Upper lobe of left lung (tissue), 6 donors: ENCODE results near the gene NCS1. TPM values are rescaled to one million over a fixed set of nuclear protein-coding genes. Genes with fewer than 3 reads are reported as not detected.
A peak's percentile ranks its signal among the peaks of the same experiment; 100 is the strongest.

Source experiments
- ATAC-seq, 2 donors: fragments of 200-7000 bp; cut with Tn5 transposase; one replicate each; pipeline ENCODE4 v1.9.1; 2022; ENCODE audit warnings: mild to moderate bottlenecking in 2 of 2, moderate library complexity in 2 of 2; ENCODE audit not compliant: low FRiP score in 2 of 2
- DNase-seq, 2 donors: peaks; one replicate each; pipeline ENCODE4 v3.0.0-alpha.2; 2019 to 2020
- H3K27ac ChIP-seq, 4 donors: fragments of 200-600 bp; sonication (generic); one replicate each; pipeline ENCODE4 v1.5.1; 2016 to 2019
- H3K27me3 ChIP-seq, 4 donors: fragments of 200-600 bp; sonication (generic); one replicate each; pipeline ENCODE4 v1.5.1; 2017 to 2019
- H3K36me3 ChIP-seq, 4 donors: fragments of 200-600 bp; sonication (generic); one replicate each; pipeline ENCODE4 v1.5.1; 2016 to 2019
- H3K4me1 ChIP-seq, 4 donors: fragments of 200-600 bp; sonication (generic); one replicate each; pipeline ENCODE4 v1.5.1; 2018 to 2019
- H3K4me3 ChIP-seq, 4 donors: fragments of 200-600 bp; sonication (generic); one replicate each; pipeline ENCODE4 v1.5.1; 2017 to 2019; ENCODE audit warnings: mild to moderate bottlenecking in 2 of 4, moderate library complexity in 1 of 4
- H3K9me3 ChIP-seq, 4 donors: fragments of 200-600 bp; sonication (generic); one replicate each; pipeline ENCODE4 v1.5.1; 2018 to 2019
- EP300 ChIP-seq, 4 donors: sonication (generic); formaldehyde crosslinking; IDR thresholded peaks; one replicate each; pipeline ENCODE4 v1.5.1; 2017; ENCODE audit warnings: antibody characterized with exemption in 4 of 4, control low read depth in 2 of 4
- POLR2A ChIP-seq, 4 donors: fragments of 450-650 bp; IDR thresholded peaks; one replicate each; pipeline ENCODE4 v1.5.1; 2016 to 2017; ENCODE audit warnings: antibody characterized with exemption in 4 of 4, mild to moderate bottlenecking in 2 of 4
- POLR2AphosphoS5 ChIP-seq, 2 donors: sonication (generic); formaldehyde crosslinking; IDR thresholded peaks; one replicate each; pipeline ENCODE4 v1.5.1; 2017; ENCODE audit warnings: antibody characterized with exemption in 2 of 2
- whole genome bisulfite sequencing, 2 donors: methylation state at CpG; one replicate each; pipeline ENCODE4 v1.1.5; 2017 to 2018; 5-methylcytosine and 5-hydroxymethylcytosine counted together
- total RNA-seq, 6 donors: library from RNA; depleted of rRNA in 4 of 6; stranded (reverse); fragments of >200 nt in 4 of 6; gene quantifications; one replicate each; pipeline versions ENCODE4 v1.1.0 to v1.2.1, GENCODE V29; 2016 to 2021
- TF ChIP-seq, protein P1 (sequence below), 6 experiments: fragments of 450-650 bp in 4 of 6; fragments of 200-600 bp in 2 of 6; sonication (generic) in 2 of 6; IDR thresholded peaks; one replicate each; pipeline ENCODE4 v1.5.1; 2016 to 2019; ENCODE audit warnings: antibody characterized with exemption in 6 of 6
- donor health status: DM: no; HTN: no; CAD: no; lungs with moderate emphysema.
- donor health status: DM: no; HTN: yes; CAD: no; lungs with severe emphysema.

NCS1 gene
- total RNA-seq, 6 donors from 2014 or later, result 2.7 to 10.0 (median 3.9) TPM

GRCh38 chr9:130243015-130243881, 71.0 kb downstream of the NCS1 start:
- H3K27ac ChIP-seq, result no peak overlapping the region
- no peaks in the 10 kb centered on the region for H3K36me3 ChIP-seq
- DNase-seq (peak in 1 of 2 donors; percentile 65), ATAC-seq (peak; percentile 77 to 84)
- H3K4me3 ChIP-seq, result peak overlapping the region in 1 of 4 donors; percentile 1
- TF ChIP-seq, protein P1, sequence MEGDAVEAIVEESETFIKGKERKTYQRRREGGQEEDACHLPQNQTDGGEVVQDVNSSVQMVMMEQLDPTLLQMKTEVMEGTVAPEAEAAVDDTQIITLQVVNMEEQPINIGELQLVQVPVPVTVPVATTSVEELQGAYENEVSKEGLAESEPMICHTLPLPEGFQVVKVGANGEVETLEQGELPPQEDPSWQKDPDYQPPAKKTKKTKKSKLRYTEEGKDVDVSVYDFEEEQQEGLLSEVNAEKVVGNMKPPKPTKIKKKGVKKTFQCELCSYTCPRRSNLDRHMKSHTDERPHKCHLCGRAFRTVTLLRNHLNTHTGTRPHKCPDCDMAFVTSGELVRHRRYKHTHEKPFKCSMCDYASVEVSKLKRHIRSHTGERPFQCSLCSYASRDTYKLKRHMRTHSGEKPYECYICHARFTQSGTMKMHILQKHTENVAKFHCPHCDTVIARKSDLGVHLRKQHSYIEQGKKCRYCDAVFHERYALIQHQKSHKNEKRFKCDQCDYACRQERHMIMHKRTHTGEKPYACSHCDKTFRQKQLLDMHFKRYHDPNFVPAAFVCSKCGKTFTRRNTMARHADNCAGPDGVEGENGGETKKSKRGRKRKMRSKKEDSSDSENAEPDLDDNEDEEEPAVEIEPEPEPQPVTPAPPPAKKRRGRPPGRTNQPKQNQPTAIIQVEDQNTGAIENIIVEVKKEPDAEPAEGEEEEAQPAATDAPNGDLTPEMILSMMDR (IDR thresholded peaks at IDR 0.05), result peak; percentile 87 to 96 (median 92)
- TF ChIP-seq EP300 (IDR thresholded peaks at IDR 0.05), result no peak
- H3K27me3 ChIP-seq, result no peaks in the 10 kb centered on the region
- no peaks in the 10 kb centered on the region for H3K9me3 ChIP-seq
- 27 to 40% methylated on average over 24 to 34 of the region's 35 CpGs for WGBS, 2 donors
- H3K4me1 ChIP-seq, result peaks cover 3 to 11% (median 7%) of the 10 kb centered on the region in 4 donors

GRCh38 chr9:130243882-130244170, 71.6 kb downstream of the NCS1 start:
- peaks cover 3 to 11% (median 7%) of the 10 kb centered on the region in 4 donors for H3K4me1 ChIP-seq
- DNase-seq (no peak), ATAC-seq (no peak)
- no peaks in the 10 kb centered on the region for H3K36me3 ChIP-seq
- TF ChIP-seq POLR2AphosphoS5 (IDR thresholded peaks at IDR 0.05) (no peak), EP300 (IDR thresholded peaks at IDR 0.05) (no peak), POLR2A (IDR thresholded peaks at IDR 0.05) (no peak)
- TF ChIP-seq, protein P1 (IDR thresholded peaks at IDR 0.05), result no peak
- no peaks in the 10 kb centered on the region for H3K9me3 ChIP-seq
- no peak overlapping the region for H3K4me3 ChIP-seq
- no peak overlapping the region for H3K27ac ChIP-seq
- WGBS, 2 donors, result 89% methylated on average over 5 of the region's 7 CpGs; no CpG with 5 or more reads in 1 of the 2 donors
- no peaks in the 10 kb centered on the region for H3K27me3 ChIP-seq

DNA sequence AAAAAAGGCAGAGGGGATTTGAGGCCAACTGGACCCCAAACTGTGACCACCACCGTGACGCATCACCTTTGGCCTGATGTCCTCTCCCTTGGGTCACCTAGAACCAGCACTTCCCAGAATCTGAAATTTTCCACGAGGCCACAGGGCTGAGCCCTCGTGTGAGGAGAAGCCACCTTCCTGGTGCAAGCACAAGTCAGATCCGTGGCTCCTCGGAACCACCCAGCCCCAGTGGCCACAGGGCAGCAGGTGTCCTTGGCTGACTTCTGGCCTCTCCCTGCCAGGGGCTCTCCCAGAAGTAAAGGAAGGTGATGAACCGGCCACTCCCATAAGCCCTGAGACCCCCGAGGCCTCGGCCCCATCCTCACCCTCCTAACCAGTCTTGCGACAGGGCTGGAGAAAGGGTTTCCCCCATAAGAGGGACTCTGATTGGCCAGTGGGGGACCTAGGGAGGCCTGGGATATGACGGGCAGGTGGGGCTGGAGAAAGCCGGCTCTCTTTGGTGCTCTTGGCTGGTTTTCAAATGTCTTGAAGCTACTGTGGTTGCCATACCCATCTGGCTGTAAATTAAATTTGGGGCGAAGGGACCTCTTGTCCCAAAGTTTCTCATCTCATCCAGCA, 72.5 kb downstream of the NCS1 start:
- H3K27me3 ChIP-seq, result no peaks in the 10 kb centered on the region
- no peaks in the 10 kb centered on the region for H3K9me3 ChIP-seq
- DNase-seq (no peak), ATAC-seq (no peak)
- WGBS, 2 donors, result 92 to 94% methylated on average over 12 to 13 of the region's 13 CpGs
- H3K27ac ChIP-seq, result no peak overlapping the region
- H3K36me3 ChIP-seq, result no peaks in the 10 kb centered on the region
- TF ChIP-seq POLR2AphosphoS5 (IDR thresholded peaks at IDR 0.05), result no peak
- TF ChIP-seq, protein P1 (IDR thresholded peaks at IDR 0.05), result no peak
- TF ChIP-seq EP300 (IDR thresholded peaks at IDR 0.05), result no peak
- no peak for TF ChIP-seq POLR2A (IDR thresholded peaks at IDR 0.05)
- peaks cover 3 to 11% (median 7%) of the 10 kb centered on the region in 4 donors for H3K4me1 ChIP-seq
- H3K4me3 ChIP-seq, result no peak overlapping the region

- DNase-seq, result no peak
- peaks cover 3 to 11% (median 7%) of the 10 kb centered on the region in 4 donors for H3K4me1 ChIP-seq
- no peaks in the 10 kb centered on the region for H3K36me3 ChIP-seq
- H3K9me3 ChIP-seq, result no peaks in the 10 kb centered on the region
- no peak for ATAC-seq
- H3K4me3 ChIP-seq, result no peak overlapping the region
- no peaks in the 10 kb centered on the region for H3K27me3 ChIP-seq
- H3K27ac ChIP-seq, result no peak overlapping the region
- no peak for TF ChIP-seq POLR2AphosphoS5 (IDR thresholded peaks at IDR 0.05)
- TF ChIP-seq EP300 (IDR thresholded peaks at IDR 0.05), result no peak
- TF ChIP-seq POLR2A (IDR thresholded peaks at IDR 0.05), result no peak
- TF ChIP-seq, protein P1 (IDR thresholded peaks at IDR 0.05), result no peak
- WGBS, 2 donors, result 90 to 93% methylated on average over 5 to 11 of the region's 11 CpGs
Measured at GRCh38 chr9:130245474-130245873, 73.3 kb downstream of the NCS1 start.
